IMR-90 (cell line): Measurements from ENCODE around the gene PDE11A. TPM values are rescaled to one million over a fixed set of nuclear protein-coding genes. Genes with fewer than 3 reads are reported as not detected.

Experiments used
- ATAC-seq: fragments of 200-7000 bp; cut with Tn5 transposase; 2 replicates; pipeline ENCODE4 v1.9.1; 2020; ENCODE audit warnings: low read depth, mild to moderate bottlenecking, moderate library complexity
- BruUV-seq: library from RNA; stranded (reverse); fragments of 400-500 nt; replicated peaks from 2 replicates; lab custom pipeline; 2021; lab: Mats Ljungman, UMichigan
- CTCF ChIA-PET: fragments of 300-600 bp; formaldehyde crosslinking; extraction: SDS; loops from one replicate; lab custom pipeline; 2021; ENCODE audit warnings: antibody characterized with exemption; lab: Yijun Ruan, JAX
- POLR2A ChIA-PET: fragments of 300-600 bp; sonication (Branson Sonifier 250); formaldehyde crosslinking; loops from one replicate; lab custom pipeline; 2022; ENCODE audit warnings: antibody characterized with exemption; ENCODE audit not compliant: unreplicated experiment; lab: Charles Lee
- DNase-seq: peaks from one replicate; pipeline ENCODE4 v3.0.0; 2013
- H2AFZ ChIP-seq: replicated peaks from 2 replicates; pipeline ENCODE3; 2013; ENCODE audit warnings: low read length, mild to moderate bottlenecking; ENCODE audit not compliant: poor library complexity
- H2AK5ac ChIP-seq: 2 replicates; pipeline ENCODE4 v1.6.1; 2013; ENCODE audit warnings: low read depth, low read length, inconsistent platforms
- H2AK9ac ChIP-seq: replicated peaks from 2 replicates; pipeline ENCODE3; 2013; ENCODE audit warnings: mild to moderate bottlenecking, low read depth, low read length, moderate library complexity; ENCODE audit not compliant: poor library complexity
- H2BK120ac ChIP-seq: 2 replicates; pipeline ENCODE4 v1.6.1; 2013; ENCODE audit warnings: low read depth, low read length, inconsistent platforms
- H2BK15ac ChIP-seq: 3 replicates; pipeline ENCODE4 v1.6.1; 2013; ENCODE audit warnings: low read depth, low read length, inconsistent platforms
- H2BK20ac ChIP-seq: 2 replicates; pipeline ENCODE4 v1.6.1; 2013; ENCODE audit warnings: low read depth, mild to moderate bottlenecking, inconsistent platforms, low read length, moderate library complexity
- H2BK5ac ChIP-seq: 2 replicates; pipeline ENCODE4 v1.6.1; 2013; ENCODE audit warnings: mild to moderate bottlenecking, low read depth, low read length, inconsistent platforms; ENCODE audit not compliant: poor library complexity, severe bottlenecking
- H3K14ac ChIP-seq: replicated peaks from 2 replicates; pipeline ENCODE4 v1.6.1; 2013; ENCODE audit warnings: low read depth, low read length, inconsistent platforms
- H3K18ac ChIP-seq: 2 replicates; pipeline ENCODE4 v1.6.1; 2013; ENCODE audit warnings: low read depth, low read length, control low read depth
- H3K23ac ChIP-seq: 2 replicates; pipeline ENCODE4 v1.6.1; 2013; ENCODE audit warnings: low read depth, low read length, inconsistent platforms
- H3K27ac ChIP-seq: 2 replicates; pipeline ENCODE4 v1.5.1; 2013; ENCODE audit warnings: mild to moderate bottlenecking, control low read depth, low read length; ENCODE audit not compliant: insufficient read depth
- H3K27me3 ChIP-seq: 2 replicates; pipeline ENCODE4 v1.6.1; 2013; ENCODE audit warnings: low read length; ENCODE audit not compliant: control insufficient read depth, insufficient read depth
- H3K36me3 ChIP-seq: 2 replicates; pipeline ENCODE4 v1.6.1; 2013; ENCODE audit warnings: low read length, mixed read lengths; ENCODE audit not compliant: control insufficient read depth, insufficient read depth
- H3K4ac ChIP-seq: 2 replicates; pipeline ENCODE4 v1.6.1; 2013; ENCODE audit warnings: low read depth, low read length, inconsistent platforms
- H3K4me1 ChIP-seq: 2 replicates; pipeline ENCODE4 v1.6.1; 2013; ENCODE audit warnings: low read length, mixed read lengths; ENCODE audit not compliant: control insufficient read depth, insufficient read depth
- H3K4me2 ChIP-seq: 2 replicates; pipeline ENCODE4 v1.6.1; 2013; ENCODE audit warnings: low read depth, mild to moderate bottlenecking, control low read depth, low read length, moderate library complexity
- H3K4me3 ChIP-seq: 2 replicates; pipeline ENCODE4 v1.5.1; 2013; ENCODE audit warnings: low read depth, mild to moderate bottlenecking, control low read depth, low read length, moderate library complexity; ENCODE audit not compliant: insufficient read depth
- H3K56ac ChIP-seq: 2 replicates; pipeline ENCODE4 v1.6.1; 2013; ENCODE audit warnings: low read length, inconsistent platforms; ENCODE audit not compliant: insufficient read depth; ENCODE audit errors: extremely low read depth
- H3K79me1 ChIP-seq, 2 experiments: 2 replicates each; pipeline ENCODE4 v1.6.1; 2013; ENCODE audit warnings: low read length in 2 of 2, inconsistent platforms in 1 of 2, low read depth in 1 of 2
- H3K9ac ChIP-seq: 2 replicates; pipeline ENCODE4 v1.6.1; 2013; ENCODE audit warnings: low read depth, low read length, control low read depth
- H3K9me1 ChIP-seq: 2 replicates; pipeline ENCODE4 v1.6.1; 2013; ENCODE audit warnings: low read length, inconsistent platforms; ENCODE audit not compliant: insufficient read depth
- H3K9me3 ChIP-seq: 2 replicates; pipeline ENCODE4 v1.6.1; 2013; ENCODE audit warnings: low read length; ENCODE audit not compliant: control insufficient read depth, insufficient read depth
- H4K20me1 ChIP-seq: 2 replicates; pipeline ENCODE4 v1.6.1; 2013; ENCODE audit warnings: low read length, inconsistent platforms; ENCODE audit not compliant: insufficient read depth
- H4K5ac ChIP-seq: 2 replicates; pipeline ENCODE4 v1.6.1; 2013; ENCODE audit warnings: mild to moderate bottlenecking, low read depth, low read length, control low read depth
- H4K8ac ChIP-seq, 2 experiments: 2 replicates each; pipeline ENCODE4 v1.6.1; 2013; ENCODE audit warnings: low read depth in 2 of 2, low read length in 2 of 2, control low read depth in 1 of 2, inconsistent platforms in 1 of 2
- H4K91ac ChIP-seq: 2 replicates; pipeline ENCODE4 v1.6.1; 2013; ENCODE audit warnings: low read depth, low read length, inconsistent platforms; ENCODE audit not compliant: insufficient read depth
- RFX5 ChIP-seq: IDR thresholded peaks from 2 replicates; pipeline ENCODE4 v1.8.0; 2012; ENCODE audit warnings: low read depth, mild to moderate bottlenecking, low read length, moderate library complexity
- SMC3 ChIP-seq: fragments of 150-350 bp; IDR thresholded peaks from 2 replicates; pipeline ENCODE4 v1.6.1; 2016; ENCODE audit warnings: low read depth, mild to moderate bottlenecking, antibody characterized with exemption, low read length, moderate library complexity
- WGBS, 2 experiments: methylation state at CpG; one replicate each; pipeline versions ENCODE4 v1.1.5 to v1.1.7; 2013; ENCODE audit warnings: missing lambda C conversion rate in 2 of 2; ENCODE audit not compliant: insufficient read length in 1 of 2; ENCODE audit errors: extremely low coverage in 2 of 2; 5-methylcytosine and 5-hydroxymethylcytosine counted together
- dilution Hi-C: fragments of 300-500 bp; cut with HindIII; formaldehyde crosslinking; loops from one replicate; pipeline ENCODE4 v1.14.3; 2018; ENCODE audit warnings: low sequenced_read_pairs; ENCODE audit not compliant: unreplicated experiment
- in situ Hi-C: fragments of 300-500 bp; cut with MboI; formaldehyde crosslinking; loops from 3 replicates; pipeline ENCODE4 v1.14.3; 2019; ENCODE audit warnings: low sequenced_read_pairs, inconsistent platforms, mixed read lengths
- intact Hi-C: fragments of 100-400 bp; cut with micrococcal nuclease; formaldehyde crosslinking; loops from 2 replicates; pipeline ENCODE4 v1.10.0; 2022
- polyA plus RNA-seq, 3 experiments: library from polyadenylated mRNA; depleted of rRNA; stranded (reverse); fragments of >200 nt; gene quantifications; 2 replicates each; pipeline ENCODE4 v1.2.3, GENCODE V29; 2012; ENCODE audit warnings: low replicate concordance in 1 of 3
- total RNA-seq: library from RNA; depleted of rRNA; stranded (reverse); fragments of >200 nt; gene quantifications from 2 replicates; pipeline ENCODE4 v1.2.3, GENCODE V29; 2012

Gene PDE11A
- total and polyA plus RNA-seq, 2 of the 4 experiments (the other 2 are of a cell fraction): 0.21 to 0.72 TPM

DNA sequence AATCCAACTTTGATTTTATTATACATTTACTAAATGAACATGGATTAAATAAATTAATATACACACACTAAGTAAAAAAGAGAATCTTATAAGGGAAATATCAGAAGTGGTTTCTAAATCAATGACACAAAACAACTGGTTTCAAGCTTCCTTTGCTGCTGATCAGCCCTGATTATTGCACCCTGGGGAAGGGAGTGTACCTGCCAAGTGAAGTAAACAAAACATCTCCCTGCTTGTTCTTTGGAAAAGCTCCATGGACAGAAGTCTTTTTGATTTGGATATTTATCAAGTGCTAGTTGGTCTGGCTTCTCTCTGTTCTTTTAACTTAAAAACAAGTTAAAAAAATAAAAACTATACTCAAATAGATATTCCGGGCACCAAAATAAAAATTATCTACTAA is 190.1 kb downstream of the PDE11A start:
- no peaks in the 10 kb centered on the region for H3K27me3 ChIP-seq
- no peak for ATAC-seq
- no peak overlapping the region for H4K5ac ChIP-seq
- no peak overlapping the region for H3K9ac ChIP-seq
- no peak overlapping the region for H3K23ac ChIP-seq
- no peak overlapping the region for H4K91ac ChIP-seq
- H3K9me1 ChIP-seq: no peaks in the 10 kb centered on the region
- dilution Hi-C loops: no loop called here
- intact Hi-C loops: no loop called here
- no peak overlapping the region for H2BK20ac ChIP-seq
- no peak overlapping the region for H2AK9ac ChIP-seq
- H2AK5ac ChIP-seq: no peak overlapping the region
- in situ Hi-C loops: no loop called here
- H3K18ac ChIP-seq: no peak overlapping the region
- no peak overlapping the region for H2BK15ac ChIP-seq
- H4K8ac ChIP-seq: no peak overlapping the region
- BruUV-seq: no TSS peak
- POLR2A ChIA-PET: no interaction called here
- H3K27ac ChIP-seq: no peak overlapping the region
- H3K4me1 ChIP-seq: no peaks in the 10 kb centered on the region
- H2BK120ac ChIP-seq: no peak overlapping the region
- H3K79me1 ChIP-seq: no peaks in the 10 kb centered on the region
- CTCF ChIA-PET: interaction anchor here (0.8 kb wide), 1 partner anchor 71 kb away, joined by 3 read pairs; no protein-coding TSS in a partner anchor
- no CpG with 5 or more reads among the region's 1 CpG for WGBS, 2 experiments
- H2BK5ac ChIP-seq: no peak overlapping the region
- H3K9me3 ChIP-seq: no peaks in the 10 kb centered on the region
- H3K14ac ChIP-seq: no peak overlapping the region
- H3K4ac ChIP-seq: no peak overlapping the region
- DNase-seq: no peak
- no peak overlapping the region for H3K4me3 ChIP-seq
- no peaks in the 10 kb centered on the region for H3K36me3 ChIP-seq
- H3K56ac ChIP-seq: no peak overlapping the region
- H4K20me1 ChIP-seq: no peaks in the 10 kb centered on the region
- H2AFZ ChIP-seq: no peak overlapping the region
- TF ChIP-seq SMC3: no peak
- no peak for TF ChIP-seq RFX5
- no peak overlapping the region for H3K4me2 ChIP-seq
